NCI-H526 treated with DMSO at 0.1 percent for 48 hours (cell line): ENCODE measurements around the gene KLHL17.
"Not testable (repeated sequence)": the region's sequence is repeated elsewhere in the genome, so short reads cannot be mapped to it uniquely, and the experiment has no call there.

Experiments used
- DNase-seq: peaks from one replicate; lab custom pipeline; 2025; lab: John Stamatoyannopoulos, UW

Gene KLHL17

DNA sequence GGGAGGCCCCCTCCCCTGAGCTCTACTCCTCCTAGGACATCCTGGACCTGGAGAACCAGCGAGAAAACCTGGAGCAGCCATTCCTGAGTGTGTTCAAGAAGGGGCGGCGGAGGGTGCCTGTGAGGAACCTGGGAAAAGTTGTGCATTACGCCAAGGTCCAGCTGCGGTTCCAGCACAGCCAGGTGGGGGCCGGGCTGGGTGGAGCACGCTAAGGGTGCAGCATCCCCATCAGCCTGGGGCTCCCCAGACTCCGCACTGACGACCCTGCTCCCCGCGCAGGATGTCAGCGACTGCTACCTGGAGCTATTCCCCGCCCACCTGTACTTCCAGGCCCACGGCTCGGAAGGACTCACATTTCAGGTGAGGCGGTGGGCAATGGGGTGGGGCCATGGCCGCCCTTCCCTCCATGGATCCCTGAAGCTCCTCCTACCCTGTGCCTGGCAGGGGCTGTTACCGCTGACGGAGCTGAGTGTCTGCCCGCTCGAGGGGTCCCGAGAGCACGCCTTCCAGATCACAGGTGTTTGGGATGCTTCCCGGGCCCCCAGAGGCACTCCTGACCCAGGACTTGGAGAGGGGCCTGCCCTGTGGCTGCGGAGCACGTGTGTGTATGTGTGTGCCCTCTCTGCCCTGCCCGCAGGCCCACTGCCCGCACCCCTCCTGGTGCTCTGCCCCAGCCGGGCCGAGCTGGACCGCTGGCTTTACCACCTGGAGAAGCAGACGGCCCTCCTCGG, 10.0 kb downstream of the KLHL17 start:
- DNase-seq: no peak

DNA sequence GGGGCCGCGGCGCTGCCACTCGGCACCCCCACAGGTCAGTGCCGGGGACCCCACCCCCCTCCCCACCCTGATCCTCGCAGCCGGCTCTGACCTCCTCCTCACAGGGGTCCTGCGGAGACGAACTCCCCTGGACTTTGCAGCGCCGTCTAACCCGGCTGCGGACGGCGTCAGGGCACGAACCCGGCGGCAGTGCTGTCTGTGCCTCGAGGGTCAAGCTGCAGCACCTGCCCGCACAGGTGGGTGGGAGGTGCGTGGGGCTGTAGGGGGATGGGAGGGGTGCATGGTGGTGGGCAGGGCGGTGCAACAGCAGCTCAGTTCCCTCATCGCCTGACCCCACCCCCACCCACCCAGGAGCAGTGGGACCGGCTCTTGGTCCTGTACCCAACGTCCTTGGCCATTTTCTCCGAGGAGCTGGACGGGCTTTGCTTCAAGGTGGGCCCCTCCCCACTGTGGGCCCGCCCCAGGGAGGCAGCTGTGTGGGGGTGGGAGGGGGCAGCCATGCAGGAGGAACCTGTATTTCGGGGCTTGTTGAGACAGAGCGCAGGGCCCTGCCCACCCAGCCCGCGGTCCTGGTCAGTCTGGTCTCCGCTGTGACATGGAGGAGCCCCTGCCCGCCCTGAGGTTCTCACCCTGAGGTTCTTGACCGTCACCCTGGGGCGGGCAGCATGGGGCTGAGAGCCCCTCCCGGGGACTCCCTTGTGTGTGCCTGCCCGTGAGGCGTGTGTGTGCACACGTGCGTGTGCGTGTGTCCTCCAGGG, 10.8 kb downstream of the KLHL17 start:
- DNase-seq: no peak

DNA sequence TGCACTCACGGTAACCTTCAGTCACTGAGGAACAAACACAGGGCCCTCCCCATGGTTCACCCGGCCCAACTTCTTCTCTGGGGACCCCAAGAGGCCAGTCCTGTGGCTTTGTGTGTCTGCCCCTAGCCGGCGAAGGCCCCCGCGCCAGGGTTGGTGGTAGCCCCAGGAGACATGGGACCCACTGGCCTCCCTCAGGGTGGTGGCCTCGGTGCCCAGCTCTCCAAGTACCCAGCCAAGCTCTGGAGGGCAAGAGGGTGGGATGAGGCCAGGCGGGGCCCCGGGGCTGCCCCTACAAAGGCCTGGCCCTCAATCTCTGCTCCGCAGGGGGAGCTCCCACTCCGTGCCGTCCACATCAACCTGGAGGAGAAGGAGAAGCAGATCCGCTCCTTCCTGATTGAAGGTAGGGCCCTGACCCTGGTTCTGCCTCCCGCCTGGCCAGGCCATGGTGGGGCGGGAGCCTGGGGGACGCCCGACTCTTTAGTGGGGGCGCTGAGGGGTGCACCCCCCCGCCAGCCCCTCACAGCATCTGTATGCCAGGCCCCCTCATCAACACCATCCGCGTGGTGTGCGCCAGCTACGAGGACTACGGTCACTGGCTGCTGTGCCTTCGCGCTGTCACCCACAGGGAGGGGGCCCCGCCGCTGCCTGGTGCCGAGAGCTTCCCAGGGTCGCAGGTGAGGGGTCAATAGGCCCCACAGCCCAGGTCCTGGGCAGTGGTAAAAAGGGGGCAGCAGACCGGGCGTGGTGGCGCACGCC, 11.5 kb downstream of the KLHL17 start:
- DNase-seq: no peak

DNA sequence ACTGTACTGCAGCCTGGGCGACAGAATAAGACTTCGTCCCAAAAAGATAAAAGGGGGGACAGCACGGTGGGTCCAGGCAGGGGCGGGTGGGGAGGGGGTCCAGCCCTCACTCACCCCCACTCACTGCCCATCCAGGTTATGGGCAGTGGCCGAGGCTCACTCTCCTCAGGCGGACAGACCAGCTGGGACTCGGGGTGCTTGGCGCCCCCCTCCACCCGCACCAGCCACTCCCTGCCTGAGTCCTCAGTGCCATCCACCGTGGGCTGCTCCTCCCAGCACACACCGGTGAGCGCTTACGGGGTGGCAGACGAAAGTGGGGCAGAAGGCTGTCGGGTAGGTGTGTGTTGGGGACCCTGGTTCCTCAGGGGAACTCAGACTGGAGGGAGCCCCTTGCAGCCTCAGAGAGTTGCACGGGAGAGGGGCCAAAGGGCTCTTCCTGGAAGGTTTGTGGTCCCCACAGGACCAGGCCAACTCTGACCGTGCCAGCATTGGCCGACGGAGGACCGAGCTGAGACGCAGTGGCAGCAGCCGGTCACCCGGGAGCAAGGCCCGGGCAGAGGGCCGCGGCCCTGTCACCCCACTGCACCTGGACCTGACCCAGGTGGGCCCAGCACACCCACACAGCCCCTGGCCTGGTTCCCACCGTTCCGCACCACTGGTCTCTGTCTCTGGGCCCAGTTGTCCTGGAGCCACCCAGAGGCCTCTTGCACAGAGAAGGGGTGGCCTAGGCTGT, 12.5 kb downstream of the KLHL17 start:
- DNase-seq: no peak

DNA sequence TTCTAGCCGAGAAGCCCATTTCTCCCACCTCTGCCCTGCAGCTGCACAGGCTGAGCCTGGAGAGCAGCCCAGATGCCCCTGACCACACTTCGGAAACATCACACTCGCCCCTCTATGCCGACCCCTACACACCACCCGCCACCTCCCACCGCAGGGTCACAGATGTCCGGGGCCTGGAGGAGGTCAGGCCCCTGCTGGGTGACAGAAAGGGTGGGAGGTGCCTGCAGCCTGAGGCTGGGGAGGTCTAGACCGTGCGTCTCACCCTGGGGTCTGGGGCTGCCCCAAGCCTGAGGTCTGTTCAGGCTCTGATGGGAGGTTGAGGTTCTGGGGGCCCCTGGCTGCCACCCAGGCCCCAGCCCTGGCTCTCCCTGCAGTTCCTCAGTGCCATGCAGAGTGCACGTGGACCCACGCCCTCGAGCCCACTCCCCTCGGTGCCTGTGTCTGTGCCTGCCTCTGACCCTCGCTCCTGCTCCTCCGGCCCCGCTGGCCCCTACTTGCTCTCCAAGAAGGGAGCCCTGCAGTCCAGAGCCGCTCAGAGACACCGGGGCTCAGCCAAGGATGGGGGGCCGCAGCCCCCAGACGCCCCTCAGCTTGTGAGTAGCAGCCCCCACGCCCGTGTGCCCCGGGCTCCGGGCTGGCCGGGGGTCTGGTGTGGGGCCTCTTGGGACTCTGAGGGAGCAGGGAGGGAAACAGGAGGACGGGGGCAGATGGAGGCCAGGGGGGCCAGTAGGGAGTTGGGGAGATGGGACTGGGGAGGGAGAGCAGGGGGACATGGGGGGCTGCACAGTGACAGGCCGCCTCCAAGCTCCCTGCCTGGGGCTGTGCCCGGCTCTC, 13.3 kb downstream of the KLHL17 start:
- no peak for DNase-seq

DNA sequence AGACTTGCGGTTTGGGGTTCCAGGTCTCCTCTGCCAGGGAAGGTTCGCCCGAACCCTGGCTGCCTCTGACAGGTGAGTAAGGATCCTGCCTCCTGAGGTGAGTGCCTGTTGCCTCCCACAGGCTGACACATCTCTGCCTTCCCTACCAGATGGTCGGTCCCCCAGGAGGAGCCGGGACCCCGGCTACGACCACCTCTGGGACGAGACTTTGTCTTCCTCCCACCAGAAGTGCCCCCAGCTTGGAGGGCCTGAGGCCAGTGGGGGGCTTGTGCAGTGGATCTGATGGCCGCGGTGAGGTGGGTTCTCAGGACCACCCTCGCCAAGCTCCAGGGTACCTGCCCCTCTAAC, 13.9 kb downstream of the KLHL17 start:
- no peak for DNase-seq

DNA sequence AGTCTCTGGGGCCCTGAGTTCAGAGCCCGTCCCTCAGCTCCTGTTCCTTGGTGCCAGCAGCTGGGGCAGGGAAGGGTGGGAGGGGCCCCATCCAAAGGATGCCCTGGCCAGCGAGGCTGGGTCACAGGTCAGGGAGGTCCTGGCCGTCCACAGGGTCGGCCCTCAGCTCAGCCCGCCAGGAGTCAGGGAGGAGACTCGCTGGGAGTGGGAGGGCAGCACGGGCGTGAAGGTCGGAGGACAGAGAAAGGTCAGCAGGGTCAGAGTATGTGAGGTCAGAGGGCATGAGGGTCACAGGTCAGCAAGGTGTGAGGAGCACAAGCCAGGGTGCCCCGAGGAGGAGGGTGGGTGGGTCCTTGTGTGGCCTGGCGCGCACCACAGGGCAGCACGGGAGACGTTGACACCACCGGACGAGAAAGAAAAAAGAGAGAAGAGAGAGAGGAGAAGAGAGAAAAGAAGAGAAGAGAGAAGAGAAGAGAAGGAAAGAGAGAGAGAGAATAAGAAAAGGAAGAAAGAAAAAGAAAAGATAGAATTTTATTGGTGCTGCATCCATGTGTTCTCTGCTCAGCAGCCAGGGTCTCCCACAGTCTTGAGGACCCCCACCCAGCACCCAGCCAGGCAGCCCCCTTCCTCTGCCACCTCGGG, 14.4 kb downstream of the KLHL17 start:
- no peak for DNase-seq

DNA sequence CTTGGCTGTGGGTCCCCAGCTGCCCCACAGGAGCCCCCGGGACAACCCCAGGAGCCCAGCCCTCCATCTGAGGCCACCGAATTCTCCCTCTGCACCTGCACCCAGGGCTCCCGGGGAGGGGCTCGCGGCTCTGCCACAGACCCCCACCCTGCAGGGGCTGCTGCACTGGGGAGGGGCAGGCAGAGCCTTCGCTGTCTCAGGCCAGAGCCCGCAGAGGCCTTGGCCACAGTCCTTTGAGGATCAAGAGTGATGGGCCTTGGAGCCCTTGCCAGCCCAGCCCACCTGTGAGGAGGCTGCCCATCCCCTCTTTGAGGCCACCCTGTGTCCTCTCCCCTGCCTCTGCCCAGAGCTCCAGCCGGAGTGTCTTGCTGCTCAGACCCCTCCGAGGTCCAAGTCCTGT, 15.0 kb downstream of the KLHL17 start:
- DNase-seq: no peak

DNA sequence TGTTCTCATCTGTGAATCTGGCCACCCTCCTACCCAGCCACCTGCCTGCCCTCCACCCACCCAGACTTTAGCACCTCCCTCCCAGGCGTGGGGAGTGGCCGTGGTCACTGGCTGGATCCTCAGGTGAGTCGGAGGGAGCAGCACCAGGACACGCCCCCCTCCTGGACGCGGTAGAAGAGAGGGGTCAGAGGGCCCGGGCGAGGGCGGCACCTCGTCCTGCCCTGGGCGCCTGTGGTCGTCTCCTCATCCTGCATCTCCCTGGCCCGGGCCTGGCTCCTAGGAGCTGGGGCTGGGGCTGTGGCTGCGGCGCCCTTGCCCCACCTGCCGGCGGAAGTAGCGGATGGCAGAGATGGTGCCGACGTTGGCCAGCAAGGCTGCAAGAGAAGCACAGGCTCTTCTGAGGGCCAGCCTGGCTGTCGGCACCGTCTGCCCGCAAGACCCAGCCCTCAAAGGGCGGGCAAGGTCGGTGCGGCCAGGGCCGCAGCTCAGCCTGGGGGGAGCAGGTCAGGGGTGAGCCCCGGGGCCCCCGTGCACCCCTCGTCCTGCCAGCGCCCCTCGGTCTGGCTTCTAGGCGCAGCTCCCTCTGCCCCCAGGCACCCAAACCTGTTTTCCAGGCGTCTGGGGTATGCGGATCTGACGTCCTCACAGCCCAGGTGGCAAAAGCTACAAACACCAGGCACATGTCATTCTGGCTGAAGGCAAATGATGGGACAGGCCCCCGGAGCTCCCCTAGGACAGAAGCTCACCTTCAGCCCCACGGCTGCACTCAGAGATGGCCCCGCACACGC, 15.7 kb downstream of the KLHL17 start:
- DNase-seq: peak; percentile 54

DNA sequence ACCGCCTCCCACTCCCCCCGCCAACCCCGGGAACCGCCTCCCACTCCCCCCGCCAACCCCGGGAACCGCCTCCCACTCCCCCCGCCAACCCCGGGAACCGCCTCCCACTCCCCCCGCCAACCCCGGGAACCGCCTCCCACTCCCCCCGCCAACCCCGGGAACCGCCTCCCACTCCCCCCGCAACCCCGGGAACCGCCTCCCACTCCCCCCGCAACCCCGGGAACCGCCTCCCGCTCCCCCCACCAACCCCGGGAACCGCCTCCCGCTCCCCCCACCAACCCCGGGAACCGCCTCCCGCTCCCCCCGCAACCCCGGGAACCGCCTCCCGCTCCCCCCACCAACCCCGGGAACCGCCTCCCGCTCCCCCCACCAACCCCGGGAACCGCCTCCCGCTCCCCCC, 16.4 kb downstream of the KLHL17 start:
- not testable (repeated sequence) for DNase-seq

DNA sequence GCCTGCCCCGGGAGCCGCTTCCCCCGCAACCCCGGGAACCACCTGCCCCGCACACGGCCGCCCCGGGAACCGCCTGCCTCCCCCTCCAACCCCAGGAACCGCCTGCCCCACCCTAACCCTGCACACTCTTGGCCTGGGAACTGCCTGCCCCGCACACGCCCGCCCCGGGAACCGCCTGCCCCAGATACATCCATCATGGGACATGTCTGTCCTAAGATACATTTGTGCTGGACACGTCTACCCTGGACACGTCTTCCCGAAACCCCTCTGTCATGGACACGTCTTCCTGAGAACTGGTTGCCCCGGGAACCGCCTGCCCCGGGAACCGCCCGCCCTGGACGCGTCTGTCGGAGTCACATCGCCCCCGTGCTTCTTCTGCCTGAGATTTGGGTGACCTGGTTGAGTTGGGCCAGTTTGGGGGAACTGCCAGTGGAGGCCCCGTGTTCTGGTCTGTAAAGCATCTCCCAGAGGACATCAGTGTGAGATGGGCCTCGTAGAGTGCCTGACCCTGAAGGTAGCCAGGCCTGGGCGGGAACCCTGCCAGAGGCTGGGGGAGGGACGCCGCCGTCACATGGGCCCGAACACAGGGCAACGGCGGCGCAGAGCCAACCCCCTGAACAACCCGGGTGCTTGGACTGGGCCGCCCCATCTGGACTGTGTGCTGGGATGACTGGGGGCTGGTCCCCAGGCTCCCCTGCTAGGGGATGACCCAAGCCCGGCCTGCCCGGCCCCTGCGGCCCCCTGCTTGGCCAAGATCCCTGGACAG, 17.9 kb downstream of the KLHL17 start:
- no peak for DNase-seq

DNA sequence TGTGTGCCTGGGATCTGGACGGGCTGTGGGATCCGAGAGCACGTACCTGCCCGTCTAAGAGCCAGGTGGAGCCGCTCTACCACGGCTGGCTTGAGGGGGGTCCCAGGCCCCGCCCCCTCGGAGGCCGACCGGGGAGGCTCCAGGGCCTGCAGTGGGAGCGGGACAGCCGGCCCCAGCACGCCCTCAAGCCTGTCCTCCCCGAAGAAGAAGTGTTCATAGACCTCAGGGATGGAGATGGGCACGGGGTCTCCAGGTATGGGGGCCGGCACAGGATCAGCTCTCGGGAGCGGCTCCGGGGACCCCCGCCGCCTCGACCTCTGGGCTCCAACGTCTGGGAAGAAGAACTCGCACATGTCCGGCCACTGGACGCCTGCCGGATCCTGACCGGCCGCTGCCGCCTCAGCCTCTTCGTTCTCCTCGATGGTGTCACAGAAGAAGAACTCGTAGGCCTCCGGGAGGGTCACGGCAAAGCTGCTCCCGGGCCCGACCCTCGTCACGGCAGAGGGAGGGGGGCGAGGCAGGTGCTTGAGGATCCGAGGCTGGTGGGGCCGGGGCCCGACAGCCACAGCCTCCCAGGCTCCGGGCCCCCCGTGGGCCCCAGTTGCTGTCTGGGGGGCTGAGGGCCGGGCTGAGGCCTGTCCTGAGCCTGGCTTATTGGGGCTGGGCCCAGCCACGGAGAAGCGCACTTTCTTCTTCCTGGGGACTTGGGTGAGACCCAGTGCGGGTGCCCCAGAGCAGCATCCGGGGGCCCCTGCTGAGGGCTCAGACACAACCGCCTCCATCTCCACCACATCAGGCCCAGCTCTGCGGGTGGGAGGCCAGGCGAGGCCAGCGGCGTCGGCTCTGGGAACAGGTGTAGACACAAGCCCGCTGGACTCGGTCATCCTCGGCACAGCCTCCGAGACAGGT, 18.7 kb downstream of the KLHL17 start:
- DNase-seq: no peak

DNA sequence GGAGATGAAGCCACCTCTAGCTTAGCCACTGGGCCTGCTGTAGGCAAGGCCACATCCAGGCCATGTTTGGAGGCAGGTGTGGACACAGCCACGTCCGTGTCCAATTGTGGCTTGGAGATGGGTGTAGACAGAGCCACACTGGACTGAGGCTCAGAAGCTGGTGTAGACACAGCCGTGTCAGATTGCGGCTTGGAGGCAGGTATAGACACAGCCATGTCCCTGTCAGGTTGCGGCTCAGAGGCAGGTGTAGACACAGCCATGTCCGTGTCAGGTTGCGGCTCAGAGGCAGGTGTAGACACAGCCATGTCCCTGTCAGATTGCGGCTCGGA, 19.3 kb downstream of the KLHL17 start:
- no peak for DNase-seq

DNA sequence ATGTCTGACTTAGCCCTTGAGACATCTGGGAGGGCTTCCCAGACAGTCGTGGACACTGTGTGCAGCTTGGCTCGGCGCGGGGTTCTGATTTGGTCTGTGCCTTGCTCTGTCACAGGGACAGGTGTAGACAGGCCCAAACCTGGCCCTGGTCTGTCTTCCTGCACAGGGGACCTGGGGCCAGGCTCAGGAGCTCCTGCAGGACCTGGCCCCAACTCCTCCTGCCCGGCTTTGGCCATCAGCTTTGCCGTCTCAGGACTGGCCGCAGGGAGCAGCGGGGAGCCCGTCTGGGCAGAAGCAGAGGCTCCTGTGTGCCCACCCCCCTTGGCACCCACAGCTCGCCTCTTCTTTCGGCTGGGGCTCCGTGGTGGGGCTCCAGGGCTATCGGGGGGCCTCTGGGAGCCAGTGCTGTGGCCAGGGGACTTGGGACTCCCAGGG, 19.8 kb downstream of the KLHL17 start:
- no peak for DNase-seq

DNA sequence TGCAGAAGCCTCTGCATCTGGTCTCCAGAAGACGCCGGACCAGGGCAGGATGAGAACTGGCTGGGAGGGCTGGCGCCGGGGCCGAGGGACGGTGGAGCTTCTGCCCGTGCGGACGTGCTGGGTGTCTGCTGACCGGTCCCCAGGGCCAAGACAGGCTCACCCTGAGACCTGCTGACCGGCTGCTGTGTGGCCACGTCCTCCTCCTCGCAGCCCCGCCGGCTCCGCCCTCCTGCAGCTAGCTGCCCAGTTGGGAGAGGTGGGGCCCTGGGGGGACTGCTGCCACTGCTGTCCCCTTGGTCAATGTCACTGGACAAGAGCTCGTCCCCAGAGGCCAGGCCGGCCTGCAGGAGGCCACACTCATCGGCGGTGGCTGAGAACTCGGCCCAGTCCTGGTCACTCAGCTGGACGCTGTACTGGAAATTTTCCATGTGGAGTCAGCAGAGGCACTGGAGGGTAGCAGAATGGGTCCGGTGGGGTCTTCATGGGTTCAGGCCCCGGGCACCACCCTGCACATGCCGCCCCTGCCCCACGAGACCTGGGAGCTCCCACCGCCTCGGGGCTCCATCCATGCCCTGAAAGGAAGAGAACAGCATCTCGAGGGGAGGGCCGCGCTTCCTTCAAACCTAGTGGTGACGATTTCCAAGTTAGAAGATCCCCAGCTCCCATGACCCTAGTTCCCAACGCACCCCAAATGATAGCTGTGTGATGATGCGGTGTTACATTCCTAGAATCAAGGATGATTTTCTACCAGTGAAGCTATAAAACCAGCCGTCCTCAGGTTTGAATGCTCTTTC, 20.4 kb downstream of the KLHL17 start:
- no peak for DNase-seq

DNA sequence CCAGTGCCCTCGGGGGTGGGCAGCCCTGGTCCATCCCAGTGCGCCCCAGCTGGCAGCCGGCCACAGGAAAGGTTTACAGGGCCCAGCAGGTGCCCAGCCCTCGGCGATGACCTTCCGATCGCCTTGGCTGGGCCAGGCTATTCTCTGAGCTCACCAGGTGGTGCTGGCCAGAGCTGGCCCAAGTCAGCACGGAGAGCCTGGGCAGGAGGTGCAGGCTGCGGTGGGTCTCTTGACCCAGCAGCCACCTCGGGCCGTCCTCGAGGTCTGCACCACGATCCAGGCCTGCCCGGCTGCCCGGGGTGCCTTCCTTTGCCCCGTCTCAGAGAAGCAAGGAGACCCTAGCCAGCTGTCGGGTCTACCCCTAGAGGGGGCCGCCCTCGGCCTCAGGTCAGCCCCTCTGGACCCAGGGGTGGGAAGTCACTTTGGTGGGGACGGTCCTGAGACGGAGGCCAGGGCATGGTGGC, 21.1 kb downstream of the KLHL17 start:
- no peak for DNase-seq

DNA sequence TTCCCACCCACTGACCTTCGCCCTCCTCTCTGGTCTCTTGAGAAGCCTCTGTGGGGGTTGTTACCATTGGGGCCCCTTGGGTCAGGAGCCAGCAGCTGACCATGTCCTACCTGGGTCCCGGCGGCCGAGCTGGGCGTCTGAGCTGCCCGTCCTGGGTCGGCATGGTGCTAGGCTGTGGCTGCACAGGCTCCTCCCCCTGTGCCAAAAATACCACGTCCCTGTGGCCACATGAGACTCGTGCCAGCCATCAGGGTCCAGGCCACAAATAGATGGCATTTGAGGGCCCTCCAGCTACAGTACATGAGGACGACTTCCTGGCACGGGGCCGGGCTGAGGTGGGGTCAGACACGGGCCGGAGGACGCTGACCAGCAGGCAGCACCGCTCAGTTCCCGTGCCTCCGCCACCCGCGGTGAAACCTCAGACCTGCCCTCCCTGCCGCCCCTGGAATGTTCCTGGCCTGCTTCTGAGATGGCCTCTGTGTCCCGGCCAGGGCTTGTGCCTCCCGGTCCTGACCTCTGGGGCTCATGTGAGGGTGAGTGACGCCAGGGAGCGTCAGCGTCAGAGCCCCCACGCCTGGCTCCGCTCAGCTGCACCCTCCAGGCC, 21.7 kb downstream of the KLHL17 start, which contains the start of gene PERM1:
PERM1 (minus strand) TSS at position 139 of the 604 bp plus-strand sequence. CDS start 1,064 bp downstream, outside the sequence.
- DNase-seq: no peak
